ENCODE results near the gene CHST11. TPM values are rescaled to one million over a fixed set of nuclear protein-coding genes. Genes with fewer than 3 reads are reported as not detected.
A peak's percentile ranks its signal among the peaks of the same experiment; 100 is the strongest.

CHST11 gene
- total and polyA plus RNA-seq, 9 of the 15 experiments (the other 6 are each of a cell fraction or from before 2014, with no cell fraction given), result 2.3 to 38.7 (median 15.0) TPM

- POLR2A ChIA-PET, result interaction anchor here (0.6 to 1.4 kb wide), 3 partner anchors 14 to 463 kb away, joined by 3 read pairs; no protein-coding TSS in a partner anchor
- intact Hi-C loops (cut with micrococcal nuclease), result no loop called here
Observed at GRCh38 chr12:104764225-104765091, 307.7 kb downstream of the CHST11 start.

More at GRCh38 chr12:104764225-104765091, 307.7 kb downstream of the CHST11 start:
- Histone ChIP-seq H3K4me2 (ENCODE audit: insufficient read depth, low read length) (no peak overlapping the region), H3K79me2 (ENCODE audit: control insufficient read depth, insufficient read depth, low read length) (no peaks in the 10 kb centered on the region), H3K9me1 (ENCODE audit: control insufficient read depth, insufficient read depth, low read length) (no peaks in the 10 kb centered on the region), H3K4me1 (replicated peaks in 1 of 2; ENCODE audit: control insufficient read depth in 2 of 2, insufficient read depth in 2 of 2, low read length in 2 of 2) (peaks cover 3 to 10% of the 10 kb centered on the region in 2 experiments; a peak in 1 of 5 replicates), H3K4me3 (no peak overlapping the region), H2AFZ (ENCODE audit: low read depth, low read length) (no peak overlapping the region), H3K36me3 (ENCODE audit: control insufficient read depth, insufficient read depth, low read length) (no peaks in the 10 kb centered on the region), H3K27me3 (ENCODE audit: control insufficient read depth in 2 of 2, insufficient read depth in 2 of 2, low read length in 2 of 2) (no peaks in the 10 kb centered on the region), H3K9me3 (replicated peaks; ENCODE audit: control insufficient read depth, insufficient read depth, low read depth, low read length) (no peaks in the 10 kb centered on the region), H3K9ac (ENCODE audit: insufficient read depth in 1 of 2, low read depth in 2 of 2, low read length in 2 of 2) (no peak overlapping the region), H3K27ac (ENCODE audit: extremely low read depth, low read depth, low read length) (no peak overlapping the region), H4K20me1 (replicated peaks; ENCODE audit: control insufficient read depth, insufficient read depth, low read length) (no peaks in the 10 kb centered on the region)
- ATAC-seq (0 out of 3 replicates have a peak, but pooled peaks have one; percentile 35), DNase-seq (ENCODE audit: extremely low read depth in 1 of 4, low spot score in 3 of 4) (no peak), FAIRE-seq (no peak)
- CTCF ChIA-PET (ENCODE audit: low intra/inter-chr PET ratio), result no interaction called here
- in situ Hi-C loops (cut with MboI), result no loop called here
- no TSS peak for BruUV-seq (replicated peaks)
- WGBS (ENCODE audit: insufficient coverage, low coverage, missing lambda C conversion rate), result 24% methylated on average over 8 of the region's 8 CpGs
- TF ChIP-seq SPI1 (IDR thresholded peaks at IDR 0.05; ENCODE audit: borderline replicate concordance, low read depth, low read length) (peak; percentile 34; the same call in 1 of the 2 replicates), PCBP1 (IDR thresholded peaks at IDR 0.05; ENCODE audit: low read depth, low read length, poor library complexity, severe bottlenecking) (no peak), CEBPB (tag; IDR thresholded peaks at IDR 0.05) (peak; percentile 76), RFX5 (IDR thresholded peaks at IDR 0.05; ENCODE audit: low read depth, low read length) (no peak), CAMTA2 (CRISPR knock-in tag; conservative IDR thresholded peaks at IDR 0.05) (no peak), MNT (conservative IDR thresholded peaks at IDR 0.05) (no peak), PRPF4 (IDR thresholded peaks at IDR 0.05; ENCODE audit: insufficient read depth, low read depth, low read length, poor library complexity, severe bottlenecking) (no peak), ESRRA (IDR thresholded peaks at IDR 0.05; ENCODE audit: borderline replicate concordance, low read depth) (peak; percentile 16; the same call in 1 of the 2 replicates)
- TF ChIP-seq, protein P1, sequence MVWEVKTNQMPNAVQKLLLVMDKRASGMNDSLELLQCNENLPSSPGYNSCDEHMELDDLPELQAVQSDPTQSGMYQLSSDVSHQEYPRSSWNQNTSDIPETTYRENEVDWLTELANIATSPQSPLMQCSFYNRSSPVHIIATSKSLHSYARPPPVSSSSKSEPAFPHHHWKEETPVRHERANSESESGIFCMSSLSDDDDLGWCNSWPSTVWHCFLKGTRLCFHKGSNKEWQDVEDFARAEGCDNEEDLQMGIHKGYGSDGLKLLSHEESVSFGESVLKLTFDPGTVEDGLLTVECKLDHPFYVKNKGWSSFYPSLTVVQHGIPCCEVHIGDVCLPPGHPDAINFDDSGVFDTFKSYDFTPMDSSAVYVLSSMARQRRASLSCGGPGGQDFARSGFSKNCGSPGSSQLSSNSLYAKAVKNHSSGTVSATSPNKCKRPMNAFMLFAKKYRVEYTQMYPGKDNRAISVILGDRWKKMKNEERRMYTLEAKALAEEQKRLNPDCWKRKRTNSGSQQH (CRISPR knock-in tag; IDR thresholded peaks at IDR 0.05), result no peak
